Calu3 (cell line): Measurements from ENCODE around the gene CALD1. TPM values are rescaled to one million over a fixed set of nuclear protein-coding genes. Genes with fewer than 3 reads are reported as not detected.

Experiments
- BruUV-seq: library from RNA; stranded (reverse); fragments of 400-500 nt; replicated peaks from 2 replicates; lab custom pipeline; 2021; lab: Mats Ljungman, UMichigan
- CTCF ChIA-PET: fragments of 300-600 bp; sonication (Branson Sonifier 250); formaldehyde crosslinking; loops from one replicate; lab custom pipeline; 2022; ENCODE audit warnings: antibody characterized with exemption; lab: Charles Lee
- DNase-seq: peaks from one replicate; pipeline ENCODE4 v3.0.0; 2022
- H3K27ac Mint-ChIP-seq: one replicate; pipeline ENCODE4 v1.8.0; 2022; ENCODE audit warnings: mixed read lengths; ENCODE audit not compliant: unreplicated experiment
- H3K27me3 Mint-ChIP-seq: one replicate; pipeline ENCODE4 v1.8.0; 2022; ENCODE audit warnings: mixed read lengths; ENCODE audit not compliant: unreplicated experiment
- H3K36me3 Mint-ChIP-seq: one replicate; pipeline ENCODE4 v1.8.0; 2022; ENCODE audit warnings: mild to moderate bottlenecking, moderate library complexity, mixed read lengths; ENCODE audit not compliant: insufficient read depth, unreplicated experiment
- H3K4me1 Mint-ChIP-seq: one replicate; pipeline ENCODE4 v1.8.0; 2022; ENCODE audit warnings: mild to moderate bottlenecking, low read depth, mixed read lengths; ENCODE audit not compliant: unreplicated experiment
- H3K4me3 Mint-ChIP-seq: one replicate; pipeline ENCODE4 v1.8.0; 2022; ENCODE audit warnings: mild to moderate bottlenecking, low read depth, moderate library complexity, mixed read lengths; ENCODE audit not compliant: unreplicated experiment
- H3K9me3 Mint-ChIP-seq: one replicate; pipeline ENCODE4 v1.8.0; 2022; ENCODE audit warnings: low read depth, mixed read lengths; ENCODE audit not compliant: unreplicated experiment
- CTCF ChIP-seq: fragments of 200-600 bp; IDR thresholded peaks from one replicate; pipeline ENCODE4 v1.8.0; 2022; ENCODE audit warnings: antibody characterized with exemption; ENCODE audit not compliant: unreplicated experiment
- intact Hi-C: fragments of 100-400 bp; cut with micrococcal nuclease; formaldehyde crosslinking; loops from one replicate; pipeline ENCODE4 v1.10.0; 2022; ENCODE audit not compliant: unreplicated experiment
- total RNA-seq: library from RNA; stranded (reverse); gene quantifications from 2 replicates; pipeline ENCODE4 v1.2.3, GENCODE V29; 2022

Gene CALD1
- total RNA-seq, 1 experiment from 2014 or later = 9.3 TPM

DNA sequence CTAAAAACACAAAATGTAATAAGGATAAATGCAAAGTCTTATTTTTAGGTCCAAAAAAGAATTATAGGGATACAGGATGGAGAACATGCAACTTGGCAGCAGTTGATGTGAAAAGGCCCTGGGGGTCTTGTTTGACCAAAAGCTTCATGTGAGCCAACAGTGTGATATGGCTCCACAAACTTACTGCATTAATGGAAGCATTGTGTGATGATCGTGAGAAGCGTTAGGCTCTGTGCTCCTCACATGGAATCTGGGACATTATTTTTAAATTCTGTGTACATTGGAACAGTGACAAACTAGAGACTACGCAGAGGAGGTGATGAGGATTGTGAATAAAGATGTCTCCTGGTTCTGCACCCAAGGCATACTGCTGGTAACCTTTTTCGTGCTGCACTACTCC is 39.1 kb upstream of the CALD1 start:
- CTCF ChIA-PET = no interaction called here
- H3K4me3 Mint-ChIP-seq = no peak overlapping the region
- H3K27me3 Mint-ChIP-seq = peaks cover 34% of the 10 kb centered on the region
- TF ChIP-seq CTCF = no peak
- intact Hi-C loops = no loop called here
- no peaks in the 10 kb centered on the region for H3K4me1 Mint-ChIP-seq
- BruUV-seq = no TSS peak
- no peaks in the 10 kb centered on the region for H3K9me3 Mint-ChIP-seq
- no peaks in the 10 kb centered on the region for H3K36me3 Mint-ChIP-seq
- H3K27ac Mint-ChIP-seq = no peak overlapping the region
- DNase-seq = no peak

DNA sequence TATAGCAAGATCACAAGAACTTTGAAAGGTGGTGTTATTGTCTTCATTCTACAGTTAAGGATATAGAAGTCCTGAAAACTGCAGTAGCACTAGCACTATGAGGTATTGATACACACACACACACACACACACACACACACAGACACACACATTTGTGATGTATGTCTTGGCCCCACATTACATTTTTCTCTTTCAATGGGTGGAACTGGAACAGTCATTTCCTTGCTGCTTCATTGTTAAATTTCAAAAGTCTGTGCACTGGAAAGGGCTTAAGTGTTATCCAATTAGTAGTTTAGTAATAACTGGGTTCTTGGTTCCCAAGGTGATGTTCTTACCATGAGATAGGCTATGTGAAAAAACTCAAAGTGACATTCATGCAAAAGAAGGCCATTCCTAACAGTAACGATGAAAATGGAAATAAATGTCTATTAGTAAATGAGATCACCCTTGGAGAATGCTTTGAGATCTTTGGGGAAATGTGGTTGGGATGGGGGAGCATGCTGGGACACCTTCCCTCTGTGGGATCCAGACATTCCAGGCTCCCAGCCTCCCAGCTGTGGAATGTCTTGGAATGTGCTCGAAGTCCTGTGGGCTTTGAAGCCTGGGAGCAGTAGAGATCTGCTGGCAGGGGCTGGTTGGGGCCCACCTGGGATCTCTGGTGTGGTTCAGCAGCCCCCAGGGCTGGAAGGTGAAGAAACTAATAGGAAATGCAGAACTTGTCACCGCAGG is 37.4 kb upstream of the CALD1 start:
- Mint-ChIP-seq H3K36me3 (no peaks in the 10 kb centered on the region), H3K27ac (no peak overlapping the region), H3K4me3 (no peak overlapping the region), H3K9me3 (no peaks in the 10 kb centered on the region), H3K27me3 (peaks cover 21% of the 10 kb centered on the region), H3K4me1 (no peaks in the 10 kb centered on the region)
- CTCF ChIA-PET = no interaction called here
- intact Hi-C loops = no loop called here
- DNase-seq = no peak
- no peak for TF ChIP-seq CTCF
- BruUV-seq = no TSS peak

GRCh38 chr7:134742688-134743350 is 36.6 kb upstream of the CALD1 start:
- no peaks in the 10 kb centered on the region for H3K36me3 Mint-ChIP-seq
- no TSS peak for BruUV-seq
- no peak overlapping the region for H3K27ac Mint-ChIP-seq
- intact Hi-C loops = no loop called here
- peaks cover 21% of the 10 kb centered on the region for H3K27me3 Mint-ChIP-seq
- TF ChIP-seq CTCF = no peak
- no peak for DNase-seq
- no peaks in the 10 kb centered on the region for H3K9me3 Mint-ChIP-seq
- no peaks in the 10 kb centered on the region for H3K4me1 Mint-ChIP-seq
- H3K4me3 Mint-ChIP-seq = no peak overlapping the region
- CTCF ChIA-PET = no interaction called here

DNA sequence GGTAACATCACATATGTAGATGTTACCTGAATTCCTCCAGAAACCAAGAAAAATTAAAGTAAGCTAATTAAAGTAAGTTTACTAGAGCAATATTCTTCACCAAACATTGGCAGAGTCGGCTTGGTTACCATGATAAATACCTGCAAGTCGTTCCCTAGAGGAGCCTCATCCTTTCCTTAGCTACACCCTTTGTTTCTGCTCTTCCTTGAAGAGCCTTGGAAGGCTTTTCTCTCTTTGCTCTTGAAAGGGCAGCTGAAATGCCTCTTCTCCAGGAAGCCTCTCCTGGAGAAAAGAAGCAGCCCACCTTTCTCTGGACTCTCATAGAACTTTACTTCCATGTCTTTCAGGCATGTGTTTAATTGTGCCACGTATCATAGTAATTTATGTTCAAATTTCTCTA is 34.9 kb upstream of the CALD1 start:
- Mint-ChIP-seq H3K27me3 (peaks cover 21% of the 10 kb centered on the region), H3K9me3 (no peaks in the 10 kb centered on the region), H3K4me1 (no peaks in the 10 kb centered on the region), H3K27ac (no peak overlapping the region), H3K36me3 (no peaks in the 10 kb centered on the region), H3K4me3 (no peak overlapping the region)
- no peak for TF ChIP-seq CTCF
- no TSS peak for BruUV-seq
- no peak for DNase-seq
- intact Hi-C loops = no loop called here
- CTCF ChIA-PET = no interaction called here
